ENCODE measurements around the gene PPP1R37.

The PPP1R37 gene

DNA sequence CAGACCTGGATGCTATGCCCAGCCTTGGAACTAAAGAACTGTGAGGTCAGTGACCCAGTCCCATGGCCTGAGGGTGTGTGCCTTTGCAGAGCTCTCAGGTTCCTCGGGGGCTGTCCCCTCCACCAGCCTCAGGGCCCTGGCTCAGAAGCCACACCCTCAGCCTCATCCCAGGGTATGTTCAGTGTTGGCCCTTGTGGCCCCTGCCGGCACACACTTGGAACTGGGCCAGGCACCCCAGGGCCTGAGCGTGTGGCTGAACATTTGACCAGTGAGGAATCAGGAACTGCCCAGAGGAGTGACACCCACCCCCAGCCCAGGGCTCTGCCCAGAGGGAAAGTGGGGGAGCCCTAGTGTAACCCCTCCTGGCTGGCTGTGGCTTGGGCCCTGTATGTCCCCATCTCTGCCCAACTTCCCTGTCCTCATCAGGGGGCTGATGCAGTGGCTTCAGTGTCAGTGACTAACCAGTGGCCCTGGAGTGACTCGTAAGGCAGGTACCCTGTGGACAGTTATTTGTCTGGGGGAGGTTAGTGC lies 57.8 kb downstream of the PPP1R37 start:
- peak in 1 of 58 donors; percentile 24 for DNase-seq

DNA sequence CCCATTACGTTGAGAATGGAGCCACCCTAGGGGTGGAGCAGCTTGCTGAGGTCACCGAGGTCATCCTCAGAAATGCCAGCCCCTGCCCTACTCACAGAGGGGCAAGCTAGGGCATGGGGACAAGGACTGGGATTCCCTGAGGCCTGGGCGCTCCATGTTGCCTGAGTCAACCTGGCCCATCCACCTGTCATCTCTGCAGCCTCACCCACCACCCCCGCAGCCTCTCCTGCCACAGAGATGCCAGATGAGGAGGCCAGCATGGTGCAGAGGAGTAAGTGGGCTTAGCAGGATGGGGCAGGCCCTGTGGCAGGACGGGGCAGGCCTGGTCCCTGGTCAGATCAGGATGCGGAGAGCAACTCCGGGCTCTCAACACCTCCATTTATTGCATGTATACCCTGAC lies 58.3 kb downstream of the PPP1R37 start:
- no peak for DNase-seq

DNA sequence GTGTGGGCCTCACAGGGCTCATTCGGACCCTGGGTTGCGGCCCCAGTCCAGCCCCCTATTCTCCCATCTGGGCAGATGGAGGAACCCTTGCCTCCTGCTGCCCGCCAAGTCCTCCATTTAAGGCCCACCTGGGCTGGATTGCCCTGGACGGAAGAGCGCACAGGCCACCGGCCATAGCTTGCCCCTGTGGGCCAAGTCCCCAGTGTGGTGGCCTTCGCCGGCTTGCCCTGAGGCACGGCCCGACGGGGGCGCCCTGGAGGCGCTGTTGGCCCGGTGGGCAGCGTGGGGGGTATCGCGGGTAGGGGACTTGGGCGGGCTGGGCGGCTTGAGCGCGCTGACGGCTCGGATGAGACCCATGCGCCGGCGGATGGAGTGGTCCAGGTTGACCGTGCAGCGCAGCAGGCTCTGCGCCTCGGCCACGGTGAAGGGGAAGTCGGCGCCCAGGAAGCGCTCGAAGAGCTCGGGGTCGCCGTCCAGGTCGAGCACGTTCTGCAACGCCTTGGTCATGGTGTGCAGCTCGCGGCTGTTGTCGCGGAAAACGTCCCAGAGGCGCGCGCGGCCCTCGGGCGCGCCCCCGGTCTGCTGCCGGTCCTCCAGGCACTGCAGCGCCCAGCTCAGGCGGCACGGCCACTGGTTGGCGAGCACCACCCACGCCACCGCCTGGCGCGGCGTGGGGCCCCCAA lies 59.0 kb downstream of the PPP1R37 start:
- no peak for DNase-seq

DNA sequence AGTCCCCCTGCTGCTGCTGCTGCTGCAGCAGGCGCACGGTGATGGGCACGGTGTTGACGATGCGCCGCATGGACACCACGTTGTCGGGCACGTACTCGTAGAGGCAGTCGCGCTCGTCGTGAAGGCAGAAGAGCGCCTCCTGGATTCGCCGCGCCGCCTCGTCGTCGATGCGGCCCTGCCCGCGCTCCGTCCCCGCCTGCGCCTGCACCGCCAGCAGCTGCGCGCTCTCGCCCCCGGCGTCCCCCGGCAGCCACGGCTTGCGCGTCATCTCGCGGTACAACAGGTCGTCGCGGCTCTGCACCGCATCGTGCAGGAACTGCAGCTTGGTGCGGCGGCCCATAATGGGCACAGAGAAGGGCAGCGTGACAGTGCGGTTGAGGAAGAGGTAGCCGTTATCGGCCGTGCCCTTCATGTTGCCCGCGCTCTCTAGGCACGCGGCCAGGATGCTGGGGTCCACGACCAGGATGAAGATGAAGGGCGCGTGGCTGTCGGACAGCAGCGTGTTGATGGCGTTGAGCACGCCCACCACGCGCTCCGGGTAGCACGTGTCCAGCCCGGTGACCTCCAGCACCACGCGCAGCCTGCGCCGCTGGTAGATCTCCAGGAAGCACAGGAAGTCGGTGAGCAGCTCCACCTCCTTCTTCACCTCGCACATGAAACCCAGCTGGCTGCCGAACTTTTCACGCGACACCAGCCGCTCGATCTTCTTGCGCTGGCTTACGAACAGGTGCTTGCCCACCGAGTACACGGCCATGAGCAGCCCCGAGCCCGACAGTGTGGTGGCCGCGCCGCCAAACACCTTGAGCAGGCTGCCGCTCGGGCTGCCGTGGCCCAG lies 59.7 kb downstream of the PPP1R37 start:
- peak in 23 of 58 donors; percentile 20 to 55 (median 37) for DNase-seq

DNA sequence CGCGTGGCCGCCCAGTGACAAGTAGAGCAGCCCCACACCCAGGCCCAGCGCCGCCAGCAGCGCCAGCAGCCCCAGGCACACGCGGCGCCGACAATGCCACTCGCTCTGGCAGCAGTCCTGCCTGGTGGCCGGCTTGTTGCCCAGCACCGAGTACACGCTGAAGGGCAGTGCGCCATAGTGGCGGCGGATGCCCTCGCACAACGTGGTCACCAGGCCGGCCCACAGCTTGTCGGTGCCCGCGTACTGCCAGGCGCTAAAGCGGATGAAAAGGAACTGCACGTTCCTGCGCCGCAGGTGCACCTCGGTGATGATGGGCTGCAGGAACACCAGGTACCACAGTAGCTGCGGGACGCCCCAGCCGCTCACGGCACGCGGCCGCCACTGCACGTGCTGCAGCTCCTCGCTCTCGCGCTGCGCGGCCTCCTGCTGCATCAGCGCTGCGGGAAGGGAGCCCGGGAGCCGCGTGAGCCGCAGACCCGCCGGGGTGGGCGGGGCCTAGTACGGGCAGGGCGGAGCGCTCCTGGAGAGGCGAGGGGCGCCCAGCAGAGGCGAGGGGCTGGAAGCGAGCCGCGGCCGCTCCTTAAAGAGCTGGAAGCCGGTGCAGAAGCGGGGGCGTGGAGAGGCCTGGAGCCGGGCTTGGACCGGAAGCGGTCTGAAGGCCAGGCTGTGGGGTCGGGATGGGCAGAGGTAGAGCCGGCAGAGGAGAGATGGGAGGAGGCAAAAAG lies 60.5 kb downstream of the PPP1R37 start:
- peak in 53 of 58 donors; percentile 8 to 81 (median 51) for DNase-seq

DNA sequence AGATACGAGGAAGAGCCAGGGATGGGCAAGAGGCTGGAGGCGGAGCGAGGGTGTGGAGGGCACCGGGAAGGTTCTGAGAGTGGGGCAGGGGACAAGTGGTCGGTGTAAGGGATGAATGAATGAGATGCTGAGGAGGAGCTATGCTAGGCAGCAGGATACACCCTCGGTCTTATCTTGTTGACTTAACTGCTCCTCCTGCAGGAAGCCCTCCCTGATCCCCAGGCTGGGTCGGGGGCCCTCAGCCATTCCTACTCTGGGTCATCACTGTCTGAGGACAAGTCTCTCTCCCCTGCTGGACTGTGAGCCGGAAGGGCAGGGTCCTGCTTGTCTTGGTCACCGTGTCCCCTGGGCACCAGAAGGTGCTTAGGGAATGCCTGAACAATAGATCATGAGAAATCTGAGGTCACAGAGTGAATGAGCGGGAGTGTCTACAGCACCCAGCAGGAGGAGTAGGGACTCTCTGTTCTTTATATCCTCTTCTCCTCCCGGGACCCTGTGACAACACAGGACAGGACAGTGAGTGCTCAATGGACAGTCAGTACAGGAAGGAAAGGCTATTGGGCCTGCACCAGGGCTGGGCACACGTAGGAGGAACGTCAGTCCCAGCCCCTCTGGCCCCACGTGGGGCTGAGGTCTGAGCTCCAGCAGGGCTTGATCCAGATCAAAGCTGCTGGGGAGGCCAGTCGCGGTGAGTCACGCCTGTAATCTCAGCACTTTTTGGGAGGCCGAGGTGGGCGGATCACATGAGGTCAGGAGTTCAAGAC lies 61.3 kb downstream of the PPP1R37 start:
- no peak for DNase-seq

DNA sequence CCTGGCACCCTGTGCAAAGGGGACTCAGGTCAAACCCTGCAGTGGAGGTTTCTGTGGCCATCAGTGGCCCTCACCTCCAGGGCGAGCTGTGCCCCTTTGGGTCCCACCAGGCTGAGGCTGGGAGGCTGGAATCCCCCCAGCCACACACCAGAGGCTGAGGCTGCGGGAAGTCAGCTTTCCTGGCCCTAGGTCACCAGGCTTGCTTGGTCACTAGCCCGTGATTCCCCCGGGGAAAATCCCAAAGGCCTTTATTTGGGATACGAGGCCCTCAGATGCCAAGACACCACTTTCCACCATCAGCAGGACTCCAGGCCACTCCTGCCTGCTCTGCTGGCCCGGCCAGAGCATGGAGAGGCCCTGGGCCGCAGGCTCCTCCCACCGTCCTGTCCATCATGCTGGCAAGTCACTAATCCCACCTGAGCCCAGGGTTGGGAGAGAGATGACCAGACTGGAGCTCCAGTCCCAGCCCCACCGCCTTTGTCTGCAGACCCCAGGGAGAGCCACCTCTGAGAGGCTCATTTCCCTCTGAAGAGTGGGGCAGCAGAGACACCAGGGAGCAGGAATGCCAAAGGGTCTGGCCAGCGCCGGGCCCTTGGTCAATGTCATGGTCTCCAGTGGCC lies 63.1 kb downstream of the PPP1R37 start:
- no peak for DNase-seq

DNA sequence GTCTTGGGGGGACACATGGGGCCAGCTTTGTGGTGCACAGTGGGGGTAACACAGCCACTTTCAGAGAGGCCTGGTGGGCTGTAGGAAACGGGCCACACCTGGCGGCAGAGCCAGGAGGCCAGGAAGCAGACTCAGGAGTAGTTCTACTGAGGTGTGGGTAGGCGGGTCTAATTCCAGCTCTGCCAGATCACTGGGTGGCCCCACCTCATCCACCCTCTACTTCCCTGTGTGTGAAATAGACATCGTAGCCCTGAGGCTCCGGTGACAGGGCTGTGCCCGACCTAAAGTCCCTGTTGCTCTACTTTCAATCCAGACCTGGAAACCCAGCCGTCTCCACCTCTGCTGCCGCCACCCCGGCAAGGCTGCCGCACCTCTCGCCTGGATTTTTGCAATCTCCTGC lies 63.8 kb downstream of the PPP1R37 start:
- no peak for DNase-seq

DNA sequence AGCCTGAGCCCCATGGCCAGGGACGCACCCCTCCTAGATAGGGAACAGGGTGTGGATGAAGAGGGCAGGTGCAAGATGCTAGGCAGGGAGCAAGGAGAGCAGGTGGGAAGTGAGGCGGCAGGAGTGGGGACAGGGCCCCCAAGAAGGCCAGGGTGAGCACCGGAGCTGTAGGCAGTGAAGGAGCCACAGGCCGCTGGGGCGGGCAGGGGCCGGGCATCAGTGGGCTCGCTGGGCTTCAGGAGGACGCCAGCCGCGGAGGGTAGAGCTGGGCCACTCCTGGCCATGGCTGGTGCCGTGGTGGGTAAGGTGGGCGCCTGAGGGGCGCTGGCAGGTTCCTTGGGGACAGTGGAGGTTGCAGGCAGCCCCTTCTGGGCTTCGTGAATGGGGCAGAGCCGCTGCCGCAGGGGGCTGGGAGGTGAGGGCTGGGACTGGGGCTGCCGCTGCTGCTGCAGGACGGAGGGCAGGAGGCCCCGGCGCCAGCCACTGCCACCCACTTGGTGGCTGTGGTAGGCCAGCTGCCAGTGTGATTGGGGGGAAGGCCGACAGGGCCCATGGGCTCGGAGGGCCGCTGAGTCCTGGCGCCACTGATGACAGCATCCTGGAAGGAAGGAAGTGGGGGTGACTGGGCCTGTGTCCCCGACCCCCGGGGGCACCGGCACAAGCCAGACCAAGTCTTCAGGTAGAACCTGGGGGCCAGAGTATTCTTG lies 65.7 kb downstream of the PPP1R37 start:
- no peak for DNase-seq

DNA sequence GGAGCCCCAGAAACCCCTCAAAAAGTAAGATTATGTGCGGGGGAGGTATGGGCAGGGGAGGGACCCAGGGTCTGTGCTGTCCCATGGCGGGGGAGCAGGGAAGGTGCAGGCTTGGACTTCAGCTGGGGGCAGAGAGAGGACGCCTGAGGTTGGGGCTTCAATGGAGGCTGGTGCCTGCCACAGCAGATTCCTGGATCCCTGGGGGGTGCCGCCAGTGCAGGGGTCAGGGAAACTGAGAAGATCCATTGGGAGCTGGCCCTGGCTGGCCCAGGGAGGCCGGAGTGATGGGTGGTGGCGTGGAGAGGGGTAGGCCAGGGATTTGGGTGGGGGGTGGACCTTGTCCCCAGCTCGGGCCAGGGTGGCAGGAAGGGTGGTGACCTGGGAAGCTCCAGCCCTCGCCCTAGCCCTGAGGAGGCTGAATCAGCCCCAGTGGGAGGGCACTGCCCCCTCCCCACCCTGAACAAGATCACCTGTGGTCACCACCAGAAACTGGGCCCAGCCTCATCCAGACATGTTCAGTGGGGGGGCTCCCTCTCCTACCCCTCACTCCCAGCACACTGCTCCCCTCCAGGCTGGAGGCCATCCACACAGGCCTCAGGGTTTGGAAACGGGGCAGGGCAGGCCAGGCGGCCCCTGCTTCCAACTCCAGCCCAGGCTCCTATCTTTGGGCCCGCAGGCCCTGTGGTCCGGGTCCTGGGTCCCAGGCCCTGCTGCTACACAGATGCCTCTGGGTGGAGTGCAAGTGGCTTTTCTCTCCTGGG lies 66.4 kb downstream of the PPP1R37 start:
- no peak for DNase-seq

DNA sequence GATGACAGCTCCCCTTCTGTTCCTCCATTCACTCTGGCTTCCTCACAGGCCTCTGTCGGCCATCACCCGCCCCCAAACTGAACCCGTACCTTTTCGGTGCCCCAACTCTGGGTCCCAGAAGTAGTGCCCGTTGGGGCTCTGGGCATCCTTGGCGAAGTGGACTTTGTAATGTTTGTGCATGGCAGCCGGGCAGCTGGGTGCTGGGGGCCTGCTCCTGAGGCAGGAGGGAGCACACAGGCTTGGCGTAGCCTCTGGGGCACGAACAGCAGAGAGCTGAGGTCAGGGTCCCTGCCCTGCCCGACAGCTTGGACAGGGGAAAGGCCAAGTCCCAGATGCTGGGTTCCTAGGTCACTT lies 67.0 kb downstream of the PPP1R37 start:
- DNase-seq, result no peak

DNA sequence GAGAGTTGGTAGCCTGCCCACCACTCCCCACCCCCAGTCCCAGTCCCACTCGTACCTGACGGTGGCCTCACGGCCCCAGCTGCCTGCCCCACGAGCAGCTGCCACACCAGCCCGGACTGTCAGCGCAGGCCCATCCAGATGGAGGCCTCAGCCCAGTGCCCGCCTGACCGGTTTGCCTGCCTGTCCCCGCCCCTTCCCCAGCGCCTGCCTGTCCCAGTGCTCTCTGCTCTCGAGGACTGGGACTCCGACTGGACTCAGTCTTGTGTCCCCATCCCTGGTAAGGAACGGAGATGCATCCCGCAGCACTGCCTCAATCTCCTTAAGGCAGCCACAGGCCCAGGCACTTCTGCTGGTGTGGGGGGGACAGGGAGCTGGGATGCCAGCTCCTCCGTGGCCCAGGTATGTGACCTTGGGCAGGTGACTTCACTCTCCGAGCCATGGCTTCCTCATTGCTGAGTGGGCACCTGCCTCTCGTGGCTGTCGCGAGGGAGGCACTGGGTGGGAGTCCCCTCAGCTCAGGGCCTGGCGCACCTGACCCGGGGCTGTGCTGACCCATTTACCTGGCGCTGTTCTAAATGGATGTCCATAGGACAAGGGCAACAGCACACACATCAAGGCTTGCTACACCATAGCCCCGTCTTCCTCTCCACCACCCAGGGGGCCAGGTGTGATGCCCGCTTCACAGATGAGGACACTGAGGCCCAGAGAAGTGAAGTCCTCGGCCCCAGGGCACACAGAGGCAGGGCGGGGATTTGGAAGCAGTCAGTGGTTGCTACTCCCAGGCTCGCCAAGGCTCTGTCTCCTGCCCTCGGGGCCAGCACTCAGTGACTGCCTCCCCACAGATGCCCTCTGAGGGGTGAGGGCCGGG lies 68.1 kb downstream of the PPP1R37 start, which contains the start of gene NKPD1:
NKPD1 (minus strand) TSS at position 113 of the 868 bp plus-strand sequence. CDS start 832 bp downstream, outside the sequence.
- no peak for DNase-seq

DNA sequence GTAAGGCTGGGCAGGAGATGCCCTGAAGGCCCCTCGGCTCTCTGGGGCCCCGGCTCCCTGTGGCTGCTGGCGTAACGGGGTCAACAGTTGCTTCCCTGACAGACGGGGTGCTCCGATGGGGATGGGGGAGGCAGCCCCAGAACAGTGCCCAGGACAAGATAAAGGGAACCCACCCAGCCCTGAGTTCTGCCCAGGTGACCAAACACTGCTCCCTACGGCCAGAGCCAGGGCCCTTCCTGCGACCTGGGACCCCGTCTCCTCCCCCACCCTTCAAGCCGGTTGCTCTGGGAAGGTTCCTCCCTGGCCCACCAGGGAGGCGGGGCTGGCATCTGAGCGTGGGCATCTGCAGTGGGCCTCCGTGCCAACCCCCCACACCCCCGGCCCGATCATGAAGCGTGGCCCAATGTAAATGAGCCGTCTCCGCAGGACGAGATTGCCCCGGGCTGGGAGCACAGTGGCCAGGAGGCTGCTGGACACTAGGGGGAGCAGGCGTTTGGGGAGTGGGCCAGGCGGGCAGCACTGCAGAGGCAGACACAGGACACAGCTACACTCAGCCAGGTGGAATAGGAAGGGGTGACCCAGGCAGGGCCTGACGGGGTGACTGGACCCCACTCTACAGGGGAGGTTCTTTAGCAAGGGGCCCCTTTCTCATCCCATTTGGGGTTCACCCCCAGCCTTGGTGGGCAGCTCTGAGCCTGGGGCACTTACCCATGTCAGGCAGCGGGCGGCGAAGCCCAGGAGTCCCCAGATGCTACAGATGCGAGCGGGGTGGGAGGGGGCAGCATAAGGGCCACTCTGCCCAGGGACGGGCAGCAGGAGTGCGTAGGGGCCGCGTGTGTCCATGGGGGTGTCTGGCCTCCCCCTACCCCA lies 69.0 kb downstream of the PPP1R37 start:
- peak in 4 of 58 donors; percentile 3 to 25 (median 8) for DNase-seq

DNA sequence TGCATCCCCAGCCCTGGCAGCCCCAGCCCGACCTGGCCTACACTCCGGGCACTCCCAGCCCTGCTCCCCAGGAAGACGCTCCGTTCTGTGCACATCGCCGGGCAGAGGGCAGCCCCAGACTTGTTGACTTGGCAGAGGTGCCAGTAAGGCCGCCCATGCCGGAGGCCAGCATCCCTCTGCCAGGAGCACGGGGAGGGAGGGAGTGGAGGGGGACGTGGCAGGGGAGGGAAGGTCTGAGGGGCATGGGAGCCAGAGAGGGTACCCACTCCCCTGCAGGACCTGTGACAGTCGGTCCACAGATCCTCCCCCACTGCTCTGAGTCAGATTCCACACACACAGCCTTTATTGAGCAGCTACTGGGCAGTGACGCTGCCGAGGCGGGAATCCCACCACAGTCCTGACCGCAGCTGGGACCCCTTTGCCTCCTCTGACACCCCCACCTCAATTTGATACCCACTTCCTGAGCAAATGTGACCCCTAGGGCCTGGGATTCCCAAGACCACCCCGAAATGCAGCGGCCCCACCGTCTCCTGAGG lies 69.7 kb downstream of the PPP1R37 start:
- no peak for DNase-seq

DNA sequence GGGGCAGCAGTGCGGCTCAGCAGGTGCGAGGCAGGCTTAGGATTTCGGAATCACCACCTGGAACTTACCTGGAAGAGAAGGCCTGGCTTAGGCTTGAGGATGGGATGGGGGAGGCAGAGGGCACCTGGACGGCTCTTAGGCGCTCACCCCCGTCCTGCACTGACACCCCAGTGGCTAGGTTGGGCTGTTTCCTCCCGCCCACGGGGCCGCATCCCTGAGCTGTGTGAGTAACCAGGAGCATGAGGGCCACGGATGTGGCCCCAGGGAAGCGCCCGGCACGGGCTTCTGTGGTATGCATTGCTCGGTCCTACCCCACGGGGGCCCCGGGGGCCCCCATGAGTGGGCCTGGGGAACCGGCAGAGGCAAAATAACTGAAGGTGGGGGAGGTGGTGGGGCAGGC lies 70.2 kb downstream of the PPP1R37 start:
- no peak for DNase-seq

DNA sequence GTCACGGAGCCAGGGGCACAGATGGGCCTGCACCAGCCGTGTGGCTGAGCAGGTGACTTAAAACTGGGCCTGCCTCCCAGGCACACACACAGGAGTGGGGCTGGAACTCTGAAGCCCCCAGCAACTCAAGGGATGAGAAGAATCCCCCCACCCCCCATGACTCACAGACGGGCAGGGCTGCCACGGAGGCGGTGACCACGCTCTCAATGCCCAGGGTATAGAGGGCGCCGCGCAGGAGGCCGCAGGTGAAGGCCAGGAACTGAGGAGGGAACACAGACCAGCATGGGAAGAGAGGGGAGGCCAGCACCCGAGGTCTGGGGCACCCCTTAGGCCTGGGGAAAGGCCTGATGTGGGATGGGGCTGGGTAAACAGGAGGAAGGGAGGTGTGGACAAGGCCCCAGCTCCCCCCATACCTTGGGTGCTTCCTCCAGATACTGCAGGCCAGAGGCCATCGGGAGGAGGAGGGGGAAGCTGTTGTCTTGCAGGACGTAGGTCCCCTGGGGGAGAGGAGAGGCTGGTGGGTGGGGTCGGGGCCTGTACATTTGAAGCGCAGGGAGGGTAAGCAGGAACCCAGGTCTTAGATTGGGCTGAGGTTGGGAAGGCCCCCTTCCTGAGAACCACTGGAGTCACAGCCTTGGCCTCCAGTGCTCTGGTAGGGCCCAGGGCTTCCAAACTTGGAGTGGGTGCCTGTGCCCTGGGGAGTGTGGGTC lies 70.9 kb downstream of the PPP1R37 start:
- no peak for DNase-seq
